ENCODE results near the gene FAAP100. TPM values are rescaled to one million over a fixed set of nuclear protein-coding genes. Genes with fewer than 3 reads are reported as not detected.
A peak's percentile ranks its signal among the peaks of the same experiment; 100 is the strongest.

Gene FAAP100
- total and polyA plus RNA-seq, 2 experiments from 2014 or later, result 18.3 to 34.4 TPM

DNA sequence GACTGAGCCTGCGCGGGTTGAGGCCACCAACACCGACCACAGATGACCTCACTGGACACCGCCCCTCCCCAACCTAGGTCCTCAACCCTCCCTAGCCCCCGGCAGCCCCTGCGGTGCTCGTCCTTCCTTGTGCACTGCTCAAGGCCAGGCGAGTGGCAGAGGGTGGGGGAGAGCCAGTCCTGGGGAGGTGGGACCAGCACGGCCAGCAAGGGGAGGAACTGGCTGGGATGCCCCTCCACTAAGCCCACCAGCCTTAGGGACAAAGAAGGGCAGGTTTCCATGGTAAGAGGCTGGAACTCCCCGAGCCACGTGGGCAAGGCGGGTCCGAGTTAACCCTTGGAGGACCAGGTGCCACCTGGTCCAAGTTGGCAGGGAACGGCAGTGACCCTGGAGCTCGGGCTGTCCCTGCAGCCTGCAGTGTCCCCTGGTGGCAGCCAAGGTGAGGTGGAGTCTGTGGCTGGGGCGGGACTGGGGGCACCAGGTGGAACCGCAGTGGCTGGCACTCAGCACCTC is 14.8 kb downstream of the FAAP100 start:
- Histone ChIP-seq H3K4me2 (peak overlapping the region; percentile 67), H3K4me3 (no peak overlapping the region), H3K27me3 (peaks cover 13% of the 10 kb centered on the region), H3K79me2 (no peaks in the 10 kb centered on the region), H4K20me1 (ENCODE audit: insufficient read depth, poor library complexity, severe bottlenecking) (no peaks in the 10 kb centered on the region), H3K9me2 (replicated peaks; ENCODE audit: insufficient read depth) (no peaks in the 10 kb centered on the region), H2AFZ (no peak overlapping the region), H3K27ac (no peak overlapping the region), H3K9me3 (ENCODE audit: low read depth) (no peaks in the 10 kb centered on the region), H3K4me1 (ENCODE audit: insufficient read depth) (peaks cover 9% of the 10 kb centered on the region), H3K36me3 (replicated peaks; ENCODE audit: insufficient read depth, low read depth) (no peaks in the 10 kb centered on the region)
- WGBS (ENCODE audit: low lambda C conversion rate, missing lambda C conversion rate), result 16% methylated on average over 10 of the region's 17 CpGs
- TF ChIP-seq, protein P1, sequence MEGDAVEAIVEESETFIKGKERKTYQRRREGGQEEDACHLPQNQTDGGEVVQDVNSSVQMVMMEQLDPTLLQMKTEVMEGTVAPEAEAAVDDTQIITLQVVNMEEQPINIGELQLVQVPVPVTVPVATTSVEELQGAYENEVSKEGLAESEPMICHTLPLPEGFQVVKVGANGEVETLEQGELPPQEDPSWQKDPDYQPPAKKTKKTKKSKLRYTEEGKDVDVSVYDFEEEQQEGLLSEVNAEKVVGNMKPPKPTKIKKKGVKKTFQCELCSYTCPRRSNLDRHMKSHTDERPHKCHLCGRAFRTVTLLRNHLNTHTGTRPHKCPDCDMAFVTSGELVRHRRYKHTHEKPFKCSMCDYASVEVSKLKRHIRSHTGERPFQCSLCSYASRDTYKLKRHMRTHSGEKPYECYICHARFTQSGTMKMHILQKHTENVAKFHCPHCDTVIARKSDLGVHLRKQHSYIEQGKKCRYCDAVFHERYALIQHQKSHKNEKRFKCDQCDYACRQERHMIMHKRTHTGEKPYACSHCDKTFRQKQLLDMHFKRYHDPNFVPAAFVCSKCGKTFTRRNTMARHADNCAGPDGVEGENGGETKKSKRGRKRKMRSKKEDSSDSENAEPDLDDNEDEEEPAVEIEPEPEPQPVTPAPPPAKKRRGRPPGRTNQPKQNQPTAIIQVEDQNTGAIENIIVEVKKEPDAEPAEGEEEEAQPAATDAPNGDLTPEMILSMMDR (IDR thresholded peaks at IDR 0.05; ENCODE audit: poor library complexity), result peak; percentile 57
- TF ChIP-seq EZH2phosphoT487 (IDR thresholded peaks at IDR 0.05; ENCODE audit: low read depth, severe bottlenecking, unreplicated experiment), result no peak
- TF ChIP-seq EZH2 (IDR thresholded peaks at IDR 0.05; ENCODE audit: borderline replicate concordance), result no peak
- peak; percentile 65 for DNase-seq (ENCODE audit: low spot score)

DNA sequence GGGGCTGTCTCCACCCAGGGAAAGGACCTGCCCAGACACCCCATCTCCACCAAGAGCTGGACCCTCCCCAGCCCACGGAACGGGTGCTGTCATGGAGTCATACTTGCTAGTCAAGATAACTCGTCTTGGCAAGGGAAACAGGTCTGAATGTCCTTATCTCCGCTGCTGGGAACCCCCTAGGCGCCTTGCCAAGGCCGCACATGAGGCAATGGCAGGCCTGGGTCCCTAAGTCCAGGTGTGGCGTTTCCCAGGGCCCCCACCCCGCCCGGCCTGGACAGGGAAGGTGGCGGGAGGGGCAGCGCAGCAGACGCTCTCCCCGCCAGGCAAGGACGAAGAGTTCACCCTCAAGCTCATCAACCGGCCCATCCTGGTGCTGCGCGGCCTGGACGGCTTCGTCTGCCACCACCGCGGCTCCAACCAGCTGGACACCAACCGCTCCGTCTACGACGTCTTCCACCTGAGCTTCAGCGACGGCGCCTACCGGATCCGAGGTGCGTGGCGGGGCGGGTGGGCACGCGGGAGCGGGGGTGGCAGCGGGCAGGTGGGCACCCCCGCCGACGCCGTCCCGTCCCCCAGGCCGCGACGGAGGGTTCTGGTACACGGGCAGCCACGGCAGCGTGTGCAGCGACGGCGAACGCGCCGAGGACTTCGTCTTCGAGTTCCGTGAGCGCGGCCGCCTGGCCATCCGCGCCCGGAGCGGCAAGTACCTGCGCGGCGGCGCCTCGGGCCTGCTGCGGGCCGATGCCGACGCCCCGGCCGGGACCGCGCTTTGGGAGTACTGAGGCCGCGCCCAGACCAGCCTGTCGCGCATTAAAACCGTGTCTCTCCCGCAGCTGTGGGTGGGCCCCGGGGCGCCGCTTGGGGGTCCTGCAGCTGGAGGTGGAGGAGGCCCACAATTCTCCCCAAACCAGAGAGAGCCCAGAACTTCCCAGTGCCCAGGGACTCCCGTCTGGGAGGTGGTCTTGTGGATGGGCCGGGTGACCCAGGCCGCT is 15.6 kb downstream of the FAAP100 start:
- Histone ChIP-seq H4K20me1 (ENCODE audit: insufficient read depth, poor library complexity, severe bottlenecking) (no peaks in the 10 kb centered on the region), H3K4me2 (peak overlapping the region; percentile 67), H3K9me3 (ENCODE audit: low read depth) (no peaks in the 10 kb centered on the region), H3K27ac (no peak overlapping the region), H2AFZ (no peak overlapping the region), H3K4me1 (ENCODE audit: insufficient read depth) (peaks cover 9% of the 10 kb centered on the region), H3K9me2 (replicated peaks; ENCODE audit: insufficient read depth) (no peaks in the 10 kb centered on the region), H3K27me3 (peaks cover 13% of the 10 kb centered on the region), H3K79me2 (no peaks in the 10 kb centered on the region), H3K4me3 (no peak overlapping the region), H3K36me3 (replicated peaks; ENCODE audit: insufficient read depth, low read depth) (no peaks in the 10 kb centered on the region)
- 28% methylated on average over 46 of the region's 89 CpGs for WGBS (ENCODE audit: low lambda C conversion rate, missing lambda C conversion rate)
- peak; percentile 44 for TF ChIP-seq EZH2 (IDR thresholded peaks at IDR 0.05; ENCODE audit: borderline replicate concordance)
- TF ChIP-seq, protein P1 (IDR thresholded peaks at IDR 0.05; ENCODE audit: poor library complexity), result no peak
- no peak for DNase-seq (ENCODE audit: low spot score)

DNA sequence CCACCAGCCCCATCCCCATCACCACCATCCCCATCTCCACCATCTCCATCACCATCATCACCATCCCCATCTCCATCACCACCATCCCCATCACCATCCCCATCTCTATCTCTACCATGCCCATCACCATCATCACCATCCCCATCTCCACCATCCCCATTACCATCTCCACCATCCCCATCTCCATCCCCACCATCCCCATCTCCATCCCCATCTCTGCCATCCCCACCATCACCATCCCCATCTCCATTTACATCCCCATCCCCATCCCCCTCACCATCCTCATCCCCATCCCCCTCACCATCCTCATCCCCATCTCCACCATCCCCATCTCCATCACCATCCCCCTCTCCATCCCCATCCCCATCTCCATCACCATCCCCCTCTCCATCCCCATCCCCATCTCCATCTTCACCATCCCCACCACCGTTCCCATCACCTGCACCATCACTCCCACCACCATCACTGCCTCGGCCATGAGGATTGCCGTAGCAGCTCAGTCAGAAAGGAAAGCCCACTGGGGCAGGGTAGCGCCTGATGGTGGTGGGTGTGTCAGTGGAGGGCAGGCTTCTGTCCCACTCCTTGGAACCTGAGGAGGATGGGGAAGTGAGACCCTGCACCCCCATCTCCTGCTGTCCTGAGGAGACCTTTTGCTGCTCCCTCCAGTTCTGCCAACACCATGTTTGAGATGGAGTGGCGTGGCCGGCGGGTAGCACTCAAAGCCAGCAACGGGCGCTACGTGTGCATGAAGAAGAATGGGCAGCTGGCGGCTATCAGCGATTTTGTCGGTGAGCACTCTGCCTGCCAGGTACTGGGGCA is 16.5 kb downstream of the FAAP100 start:
- Histone ChIP-seq H3K27ac (no peak overlapping the region), H3K9me2 (replicated peaks; ENCODE audit: insufficient read depth) (no peaks in the 10 kb centered on the region), H3K4me1 (ENCODE audit: insufficient read depth) (peaks cover 9% of the 10 kb centered on the region), H3K36me3 (replicated peaks; ENCODE audit: insufficient read depth, low read depth) (no peaks in the 10 kb centered on the region), H3K79me2 (no peaks in the 10 kb centered on the region), H3K4me2 (no peak overlapping the region), H4K20me1 (ENCODE audit: insufficient read depth, poor library complexity, severe bottlenecking) (no peaks in the 10 kb centered on the region), H3K9me3 (ENCODE audit: low read depth) (no peaks in the 10 kb centered on the region), H2AFZ (no peak overlapping the region), H3K4me3 (no peak overlapping the region), H3K27me3 (peaks cover 13% of the 10 kb centered on the region)
- WGBS (ENCODE audit: low lambda C conversion rate, missing lambda C conversion rate), result 87% methylated on average over 13 of the region's 13 CpGs
- DNase-seq (ENCODE audit: low spot score), result no peak
- TF ChIP-seq, protein P1 (IDR thresholded peaks at IDR 0.05; ENCODE audit: poor library complexity), result no peak
- TF ChIP-seq EZH2phosphoT487 (IDR thresholded peaks at IDR 0.05; ENCODE audit: low read depth, severe bottlenecking, unreplicated experiment) (no peak), EZH2 (IDR thresholded peaks at IDR 0.05; ENCODE audit: borderline replicate concordance) (no peak)

All from hepatocyte (in vitro differentiated cells).